ENCODE measurements around the gene TMBIM4. TPM values are rescaled to one million over a fixed set of nuclear protein-coding genes. Genes with fewer than 3 reads are reported as not detected.
"Not testable (repeated sequence)": the region's sequence is repeated elsewhere in the genome, so short reads cannot be mapped to it uniquely, and the experiment has no call there.

TMBIM4 gene
- polyA plus RNA-seq, 4 donors, result 133 to 159 (median 145) TPM

GRCh38 chr12:66187036-66187435 lies 17.2 kb upstream of the TMBIM4 start:
- DNase-seq (ENCODE audit: low read depth in 4 of 4, low spot score in 3 of 4), result no peak

- not testable (repeated sequence) for DNase-seq (ENCODE audit: low read depth in 4 of 4, low spot score in 3 of 4)
These were observed 15.0 kb upstream of the TMBIM4 start for GRCh38 chr12:66184822-66185221.

GRCh38 chr12:66182956-66183355 lies 13.2 kb upstream of the TMBIM4 start:
- no peak for DNase-seq (ENCODE audit: low read depth in 4 of 4, low spot score in 3 of 4)

- no peak for DNase-seq (ENCODE audit: low read depth in 4 of 4, low spot score in 3 of 4)
These were observed 6.5 kb upstream of the TMBIM4 start for GRCh38 chr12:66176105-66176900.

GRCh38 chr12:66174391-66175325 lies 4.9 kb upstream of the TMBIM4 start:
- not testable (repeated sequence) for DNase-seq (ENCODE audit: low read depth in 4 of 4, low spot score in 3 of 4)

- DNase-seq (ENCODE audit: low read depth in 4 of 4, low spot score in 3 of 4), result no peak
These were observed 810 bp upstream of the TMBIM4 start for GRCh38 chr12:66170606-66171005.

- DNase-seq (ENCODE audit: low read depth in 4 of 4, low spot score in 3 of 4), result no peak
These were observed 1.4 kb downstream of the TMBIM4 start for GRCh38 chr12:66168410-66168809.

- no peak for DNase-seq (ENCODE audit: low read depth in 4 of 4, low spot score in 3 of 4)
These were observed 3.2 kb downstream of the TMBIM4 start for GRCh38 chr12:66166561-66166960.

GRCh38 chr12:66165141-66165540 lies 4.7 kb downstream of the TMBIM4 start:
- no peak for DNase-seq (ENCODE audit: low read depth in 4 of 4, low spot score in 3 of 4)

- DNase-seq (ENCODE audit: low read depth in 4 of 4, low spot score in 3 of 4), result no peak
These were observed 5.4 kb downstream of the TMBIM4 start for GRCh38 chr12:66164349-66164821.

- DNase-seq (ENCODE audit: low read depth in 4 of 4, low spot score in 3 of 4), result no peak
These were observed 6.5 kb downstream of the TMBIM4 start for GRCh38 chr12:66163289-66163688.

- DNase-seq (ENCODE audit: low read depth in 4 of 4, low spot score in 3 of 4), result no peak
These were observed 7.1 kb downstream of the TMBIM4 start for GRCh38 chr12:66162701-66163100.

- DNase-seq (ENCODE audit: low read depth in 4 of 4, low spot score in 3 of 4), result no peak
These were observed 9.1 kb downstream of the TMBIM4 start for GRCh38 chr12:66160704-66161103.

- DNase-seq (ENCODE audit: low read depth in 4 of 4, low spot score in 3 of 4), result no peak
These were observed 10.7 kb downstream of the TMBIM4 start for GRCh38 chr12:66159123-66159522.

GRCh38 chr12:66156654-66157053 lies 13.1 kb downstream of the TMBIM4 start:
- DNase-seq (ENCODE audit: low read depth in 4 of 4, low spot score in 3 of 4), result no peak

- DNase-seq (ENCODE audit: low read depth in 4 of 4, low spot score in 3 of 4), result no peak
These were observed 15.0 kb downstream of the TMBIM4 start for GRCh38 chr12:66154776-66155175.

- DNase-seq (ENCODE audit: low read depth in 4 of 4, low spot score in 3 of 4), result no peak
These were observed 17.1 kb downstream of the TMBIM4 start for GRCh38 chr12:66152732-66153131.

GRCh38 chr12:66149702-66150398 lies 19.9 kb downstream of the TMBIM4 start:
- no peak for DNase-seq (ENCODE audit: low read depth in 4 of 4, low spot score in 3 of 4)

- peak in 1 of 4 donors; percentile 38 for DNase-seq (ENCODE audit: low read depth in 4 of 4, low spot score in 3 of 4)
These were observed 24.7 kb downstream of the TMBIM4 start for GRCh38 chr12:66144791-66145754.

GRCh38 chr12:66143868-66144267 lies 25.9 kb downstream of the TMBIM4 start:
- DNase-seq (ENCODE audit: low read depth in 4 of 4, low spot score in 3 of 4), result no peak

Measured in left renal pelvis (tissue), 4 donors.